H1 (cell line): ENCODE results near the gene EBF3. TPM values are rescaled to one million over a fixed set of nuclear protein-coding genes. Genes with fewer than 3 reads are reported as not detected.

ENCODE experiments used
- CTBP2 ChIP-seq: IDR thresholded peaks from 2 replicates; pipeline ENCODE4 v1.7.0; 2011; ENCODE audit warnings: borderline replicate concordance, mild to moderate bottlenecking, moderate library complexity, mixed read lengths, low read length; ENCODE audit not compliant: insufficient read depth, insufficient read length
- KDM1A ChIP-seq: fragments of 200-600, 300-600 bp; sonication (generic); IDR thresholded peaks from 2 replicates; pipeline ENCODE4 v1.7.1; 2016; ENCODE audit warnings: mild to moderate bottlenecking, low read length, borderline replicate concordance
- KDM5A ChIP-seq: fragments of 200-600 bp; IDR thresholded peaks from 2 replicates; pipeline ENCODE4 v1.7.1; 2012; ENCODE audit warnings: mild to moderate bottlenecking, low read length, inconsistent platforms, mixed read lengths
- NRF1 ChIP-seq: IDR thresholded peaks from 2 replicates; pipeline ENCODE4 v1.6.1; 2011; ENCODE audit warnings: mild to moderate bottlenecking, low read depth, low read length, improper control_type of control experiment
- RBBP5 ChIP-seq: IDR thresholded peaks from 2 replicates; pipeline ENCODE4 v1.7.1; 2012; ENCODE audit warnings: low read depth, mild to moderate bottlenecking, inconsistent platforms, low read length, moderate library complexity, borderline replicate concordance
- RNF2 ChIP-seq: fragments of 200-900, 300-1000 bp; sonication (generic); IDR thresholded peaks from 2 replicates; pipeline ENCODE4 v1.7.1; 2016; ENCODE audit warnings: borderline replicate concordance, low read depth, mild to moderate bottlenecking, antibody characterized with exemption, low read length; ENCODE audit not compliant: poor library complexity, severe bottlenecking; ENCODE audit errors: missing control alignments
- SUZ12 ChIP-seq: fragments of 200-600 bp; sonication (generic); IDR thresholded peaks from 2 replicates; pipeline ENCODE4 v1.6.1; 2012; ENCODE audit warnings: mild to moderate bottlenecking, inconsistent platforms, low read length, moderate library complexity, mixed read lengths
- polyA plus RNA-seq, 7 experiments: library from polyadenylated mRNA; depleted of rRNA in 3 of 7; stranded (reverse) in 5 of 7; unstranded in 2 of 7; fragments of >200 nt in 5 of 7; fragments of 200-250 nt in 2 of 7; gene quantifications; 1 replicate in 5 of 7; 2 replicates in 1 of 7; 4 replicates in 1 of 7; pipeline versions ENCODE4 v1.2.1 to v1.2.3, GENCODE V29; 2011 to 2013; ENCODE audit warnings: missing spikeins in 2 of 7, mixed read lengths in 2 of 7
- total RNA-seq: library from RNA; stranded (reverse); fragmentation: NEBNext Ultra II Directional; extraction: Animal tissue kit (Norgen Biotek cat#: 25700); gene quantifications from 2 replicates; pipeline ENCODE4 v1.2.1, GENCODE V29; 2021
- TF ChIP-seq, protein P1 (sequence below): IDR thresholded peaks from 2 replicates; pipeline ENCODE4 v1.6.1; 2012; ENCODE audit warnings: inconsistent platforms

EBF3 gene
- total and polyA plus RNA-seq, 2 of the 8 experiments (the other 6 are each of a cell fraction or from before 2014, with no cell fraction given) = 0.08 to 0.26 TPM

DNA sequence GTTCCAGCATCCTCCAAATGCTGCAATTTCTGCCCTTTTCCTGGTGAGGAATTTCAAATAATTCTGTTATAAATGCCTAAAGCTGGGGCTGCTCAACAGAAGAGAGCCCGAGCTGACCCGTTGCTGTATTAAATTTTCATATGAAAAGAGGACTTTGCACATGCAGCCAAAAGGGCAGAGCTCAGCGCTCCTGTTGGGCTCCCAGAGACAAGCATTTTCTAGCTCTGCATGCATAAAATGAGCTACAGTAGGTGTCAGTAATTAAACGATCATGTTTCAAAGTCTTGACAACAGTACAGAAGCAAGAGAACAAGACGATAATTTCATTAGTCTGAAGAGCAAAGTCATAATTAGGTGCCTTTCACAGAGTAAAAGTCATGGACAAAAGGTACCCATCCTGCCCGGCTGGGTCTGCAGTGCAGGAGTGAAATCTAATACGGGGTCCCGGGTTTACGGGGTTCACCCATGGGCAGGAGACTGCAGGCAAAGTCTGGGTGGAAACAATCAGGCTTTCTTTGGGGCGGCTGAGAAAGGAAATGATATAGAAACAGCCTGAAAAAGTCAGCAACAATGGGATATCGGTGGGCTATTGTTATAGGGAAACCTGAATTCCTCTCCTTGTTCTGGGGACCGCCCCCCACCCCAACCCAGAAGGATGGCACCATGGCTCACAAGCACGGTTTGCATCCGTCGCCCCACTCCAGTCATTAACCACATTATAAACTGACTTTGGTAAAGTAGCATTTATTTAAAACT is 66.0 kb downstream of the EBF3 start (continued):
- TF ChIP-seq, protein P1, sequence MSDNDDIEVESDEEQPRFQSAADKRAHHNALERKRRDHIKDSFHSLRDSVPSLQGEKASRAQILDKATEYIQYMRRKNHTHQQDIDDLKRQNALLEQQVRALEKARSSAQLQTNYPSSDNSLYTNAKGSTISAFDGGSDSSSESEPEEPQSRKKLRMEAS = no peak
- TF ChIP-seq KDM1A (no peak), NRF1 (no peak), CTBP2 (no peak), SUZ12 (no peak), KDM5A (no peak), RNF2 (no peak), RBBP5 (no peak)
- TF ChIP-seq, all 59 proteins: peak for 0
